ENCODE measurements around the gene MAP2K7. TPM values are rescaled to one million over a fixed set of nuclear protein-coding genes. Genes with fewer than 3 reads are reported as not detected.
A peak's percentile ranks its signal among the peaks of the same experiment; 100 is the strongest.

Gene MAP2K7
- total RNA-seq, 1 experiment from 2014 or later, result 59.1 TPM

- ChIA-PET POLR2A (interaction anchor here (1.5 kb wide), 1 partner anchor 29 kb away, joined by 3 read pairs; the partner anchor contains the start of gene MAP2K7), RAD21 (ENCODE audit: low non-redundant PET in 1 of 2, low total read pairs in 2 of 2, uncharacterized antibody in 2 of 2, unreplicated experiment in 2 of 2) (interaction anchor here in 1 of 2 experiments (0.6 kb wide), 1 partner anchor 46 kb away, joined by 9 read pairs; the partner anchor contains the start of gene SNAPC2), CTCF (interaction anchor here (2.1 kb wide), 1 partner anchor 14 kb away, joined by 4 read pairs; the partner anchor contains the start of gene LRRC8E)
- no peaks in the 10 kb centered on the region for H3K27me3 ChIP-seq (ENCODE audit: insufficient read depth, low read length)
- no peak for ATAC-seq
- peak overlapping the region; percentile 79 for H3K4me2 ChIP-seq (ENCODE audit: low read length)
- no peaks in the 10 kb centered on the region for H3K9me2 ChIP-seq (ENCODE audit: insufficient read depth)
- H3K4me3 ChIP-seq (replicated peaks in 1 of 2; ENCODE audit: low read depth in 1 of 2, low read length in 2 of 2), result peak overlapping the region; percentile 46 to 56
- H3K79me2 ChIP-seq (ENCODE audit: insufficient read depth, low read length), result no peaks in the 10 kb centered on the region
- TF ChIP-seq SRF (IDR thresholded peaks at IDR 0.05; ENCODE audit: low read depth), result no peak
- TF ChIP-seq, protein P1, sequence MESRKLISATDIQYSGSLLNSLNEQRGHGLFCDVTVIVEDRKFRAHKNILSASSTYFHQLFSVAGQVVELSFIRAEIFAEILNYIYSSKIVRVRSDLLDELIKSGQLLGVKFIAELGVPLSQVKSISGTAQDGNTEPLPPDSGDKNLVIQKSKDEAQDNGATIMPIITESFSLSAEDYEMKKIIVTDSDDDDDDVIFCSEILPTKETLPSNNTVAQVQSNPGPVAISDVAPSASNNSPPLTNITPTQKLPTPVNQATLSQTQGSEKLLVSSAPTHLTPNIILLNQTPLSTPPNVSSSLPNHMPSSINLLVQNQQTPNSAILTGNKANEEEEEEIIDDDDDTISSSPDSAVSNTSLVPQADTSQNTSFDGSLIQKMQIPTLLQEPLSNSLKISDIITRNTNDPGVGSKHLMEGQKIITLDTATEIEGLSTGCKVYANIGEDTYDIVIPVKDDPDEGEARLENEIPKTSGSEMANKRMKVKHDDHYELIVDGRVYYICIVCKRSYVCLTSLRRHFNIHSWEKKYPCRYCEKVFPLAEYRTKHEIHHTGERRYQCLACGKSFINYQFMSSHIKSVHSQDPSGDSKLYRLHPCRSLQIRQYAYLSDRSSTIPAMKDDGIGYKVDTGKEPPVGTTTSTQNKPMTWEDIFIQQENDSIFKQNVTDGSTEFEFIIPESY (IDR thresholded peaks at IDR 0.05; ENCODE audit: extremely low read depth, insufficient replicate concordance, low read length), result no peak
- H3K9ac ChIP-seq (ENCODE audit: low read length), result peak overlapping the region; percentile 41; the same call in 1 of the 2 replicates
- peak overlapping the region; percentile 61; the same call in 1 of the 2 replicates for H3K27ac ChIP-seq (ENCODE audit: low read depth, low read length)
- no peaks in the 10 kb centered on the region for H3K9me3 ChIP-seq (ENCODE audit: control insufficient read depth in 1 of 2, insufficient read depth in 1 of 2, low read depth in 1 of 2, low read length in 2 of 2)
- no peak for DNase-seq (ENCODE audit: low read depth, low spot score)
- H3K36me3 ChIP-seq (ENCODE audit: control insufficient read depth in 1 of 2, insufficient read depth in 2 of 2, low read length in 2 of 2), result no peaks in the 10 kb centered on the region
- BruUV-seq (replicated peaks), result no TSS peak
- intact Hi-C loops (cut with micrococcal nuclease), result no loop called here
- H3K4me1 ChIP-seq (ENCODE audit: control insufficient read depth in 1 of 2, insufficient read depth in 2 of 2, low read length in 2 of 2), result peaks cover 20 to 49% of the 10 kb centered on the region in 2 experiments
- H2AFZ ChIP-seq (ENCODE audit: low read depth, low read length, poor library complexity, severe bottlenecking), result no peak overlapping the region
- no peaks in the 10 kb centered on the region for H4K20me1 ChIP-seq (ENCODE audit: insufficient read depth)
These were observed 28.8 kb upstream of the MAP2K7 start for GRCh38 chr19:7874897-7875273.

DNA sequence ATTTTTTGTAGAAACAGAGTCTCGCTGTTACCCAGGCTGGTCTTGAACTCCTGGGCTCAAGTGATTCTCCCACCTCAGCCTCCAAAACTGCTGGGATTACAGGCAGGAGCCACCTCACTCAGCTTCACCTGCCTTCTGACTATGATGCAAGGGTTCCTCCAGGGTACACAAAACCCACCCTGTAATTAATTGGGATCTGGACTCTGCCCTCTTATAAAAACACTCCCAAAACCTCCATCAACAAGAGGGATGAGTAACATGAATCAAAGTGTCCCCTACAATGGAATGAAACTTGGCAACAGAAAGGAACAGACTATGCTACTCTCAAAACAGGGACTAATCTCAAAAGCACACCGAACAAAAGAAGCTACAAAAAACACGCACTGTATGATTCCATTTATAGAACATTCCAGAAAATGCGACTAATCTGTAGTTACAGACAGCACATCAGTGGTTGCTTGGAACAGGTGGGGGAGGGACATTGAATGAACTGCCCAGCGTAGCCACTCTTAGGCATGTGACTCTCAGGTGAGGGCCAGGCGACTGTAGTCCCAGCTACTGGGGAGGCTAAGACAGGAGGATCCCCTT lies 26.3 kb upstream of the MAP2K7 start:
- ATAC-seq (no peak), DNase-seq (ENCODE audit: low read depth, low spot score) (no peak)
- Histone ChIP-seq H4K20me1 (ENCODE audit: insufficient read depth) (no peaks in the 10 kb centered on the region), H3K27me3 (ENCODE audit: insufficient read depth, low read length) (no peaks in the 10 kb centered on the region), H3K27ac (ENCODE audit: low read depth, low read length) (no peak overlapping the region), H3K9ac (ENCODE audit: low read length) (no peak overlapping the region), H3K79me2 (ENCODE audit: insufficient read depth, low read length) (no peaks in the 10 kb centered on the region), H3K4me2 (ENCODE audit: low read length) (peak overlapping the region; percentile 23; the same call in 1 of the 2 replicates), H3K9me2 (ENCODE audit: insufficient read depth) (no peaks in the 10 kb centered on the region), H2AFZ (ENCODE audit: low read depth, low read length, poor library complexity, severe bottlenecking) (no peak overlapping the region), H3K4me3 (replicated peaks in 1 of 2; ENCODE audit: low read depth in 1 of 2, low read length in 2 of 2) (no peak overlapping the region), H3K4me1 (ENCODE audit: control insufficient read depth in 1 of 2, insufficient read depth in 2 of 2, low read length in 2 of 2) (peaks cover 7 to 25% of the 10 kb centered on the region in 2 experiments; a peak in 3 of 4 replicates), H3K36me3 (ENCODE audit: control insufficient read depth in 1 of 2, insufficient read depth in 2 of 2, low read length in 2 of 2) (no peaks in the 10 kb centered on the region), H3K9me3 (ENCODE audit: control insufficient read depth in 1 of 2, insufficient read depth in 1 of 2, low read depth in 1 of 2, low read length in 2 of 2) (no peaks in the 10 kb centered on the region)
- no TSS peak for BruUV-seq (replicated peaks)
- TF ChIP-seq CBX3 (IDR thresholded peaks at IDR 0.05; ENCODE audit: low read depth) (no peak), SP1 (IDR thresholded peaks at IDR 0.05; ENCODE audit: low read depth) (no peak), SRF (IDR thresholded peaks at IDR 0.05; ENCODE audit: low read depth) (no peak), SIN3A (IDR thresholded peaks at IDR 0.05; ENCODE audit: low read depth) (no peak), POLR2A (IDR thresholded peaks at IDR 0.05; ENCODE audit: borderline replicate concordance, extremely low read depth, insufficient read depth, insufficient read length) (no peak), ZNF274 (IDR thresholded peaks at IDR 0.05; ENCODE audit: low read depth, low read length) (no peak), JUND (IDR thresholded peaks at IDR 0.05) (no peak), REST (IDR thresholded peaks at IDR 0.05; ENCODE audit: low read depth) (no peak), FOSL1 (IDR thresholded peaks at IDR 0.05; ENCODE audit: low read depth) (no peak), RAD21 (IDR thresholded peaks at IDR 0.05; ENCODE audit: low read depth) (no peak)
- TF ChIP-seq, protein P1 (IDR thresholded peaks at IDR 0.05; ENCODE audit: extremely low read depth, insufficient replicate concordance, low read length), result no peak
- RAD21 ChIA-PET (ENCODE audit: low non-redundant PET in 1 of 2, low total read pairs in 2 of 2, uncharacterized antibody in 2 of 2, unreplicated experiment in 2 of 2), result interaction anchor here in 1 of 2 experiments (0.5 kb wide), 1 partner anchor 43 kb away, joined by 3 read pairs; the partner anchor contains the start of gene SNAPC2
- POLR2A ChIA-PET, result no interaction called here
- intact Hi-C loops (cut with micrococcal nuclease), result no loop called here
- CTCF ChIA-PET, result interaction anchor here (1.6 kb wide), 1 partner anchor 8 kb away, joined by 4 read pairs; no protein-coding TSS in a partner anchor

All from HCT116 (cell line).